SK-N-SH (cell line): ENCODE results near the gene CGN.

Experiments used
- ELF1 ChIP-seq: IDR thresholded peaks from 2 replicates; pipeline ENCODE4 v1.4.0; 2012
- EZH2phosphoT487 ChIP-seq: fragments of 200-600 bp; sonication (generic); IDR thresholded peaks from 2 replicates; pipeline ENCODE4 v1.6.1; 2017; ENCODE audit warnings: low read depth, mixed run types, mild to moderate bottlenecking, antibody characterized with exemption, moderate library complexity, borderline replicate concordance
- FOSL2 ChIP-seq: IDR thresholded peaks from 2 replicates; pipeline ENCODE4 v1.4.0; 2012; ENCODE audit warnings: low read depth, mild to moderate bottlenecking, moderate library complexity, borderline replicate concordance
- FOXJ3 ChIP-seq: sonication (generic); formaldehyde crosslinking; IDR thresholded peaks from 2 replicates; pipeline ENCODE4 v1.5.1; 2020; ENCODE audit warnings: mild to moderate bottlenecking, missing genetic modification reagents
- GABPA ChIP-seq: IDR thresholded peaks from 2 replicates; pipeline ENCODE4 v1.4.0; 2012; ENCODE audit warnings: low read depth, mild to moderate bottlenecking
- MXI1 ChIP-seq: IDR thresholded peaks from 2 replicates; pipeline ENCODE4 v1.6.1; 2012; ENCODE audit warnings: mild to moderate bottlenecking, low read depth, low read length, improper control_type of control experiment
- POLR2AphosphoS5 ChIP-seq: IDR thresholded peaks from 2 replicates; pipeline ENCODE4 v1.6.1; 2012; ENCODE audit warnings: low read depth, low read length
- RAD21 ChIP-seq: IDR thresholded peaks from 2 replicates; pipeline ENCODE4 v1.6.1; 2012; ENCODE audit warnings: mild to moderate bottlenecking, low read length
- RFX5 ChIP-seq: IDR thresholded peaks from 2 replicates; pipeline ENCODE4 v1.6.1; 2012; ENCODE audit warnings: mild to moderate bottlenecking, improper control_type of control experiment, low read length
- RXRA ChIP-seq: IDR thresholded peaks from 2 replicates; pipeline ENCODE4 v1.4.0; 2012; ENCODE audit warnings: low read depth, mild to moderate bottlenecking, borderline replicate concordance
- TF ChIP-seq, protein P1 (sequence below): fragments of 200-600 bp; sonication (generic); IDR thresholded peaks from 2 replicates; pipeline ENCODE4 v1.6.1; 2017; ENCODE audit warnings: antibody characterized with exemption, mild to moderate bottlenecking, moderate library complexity

DNA sequence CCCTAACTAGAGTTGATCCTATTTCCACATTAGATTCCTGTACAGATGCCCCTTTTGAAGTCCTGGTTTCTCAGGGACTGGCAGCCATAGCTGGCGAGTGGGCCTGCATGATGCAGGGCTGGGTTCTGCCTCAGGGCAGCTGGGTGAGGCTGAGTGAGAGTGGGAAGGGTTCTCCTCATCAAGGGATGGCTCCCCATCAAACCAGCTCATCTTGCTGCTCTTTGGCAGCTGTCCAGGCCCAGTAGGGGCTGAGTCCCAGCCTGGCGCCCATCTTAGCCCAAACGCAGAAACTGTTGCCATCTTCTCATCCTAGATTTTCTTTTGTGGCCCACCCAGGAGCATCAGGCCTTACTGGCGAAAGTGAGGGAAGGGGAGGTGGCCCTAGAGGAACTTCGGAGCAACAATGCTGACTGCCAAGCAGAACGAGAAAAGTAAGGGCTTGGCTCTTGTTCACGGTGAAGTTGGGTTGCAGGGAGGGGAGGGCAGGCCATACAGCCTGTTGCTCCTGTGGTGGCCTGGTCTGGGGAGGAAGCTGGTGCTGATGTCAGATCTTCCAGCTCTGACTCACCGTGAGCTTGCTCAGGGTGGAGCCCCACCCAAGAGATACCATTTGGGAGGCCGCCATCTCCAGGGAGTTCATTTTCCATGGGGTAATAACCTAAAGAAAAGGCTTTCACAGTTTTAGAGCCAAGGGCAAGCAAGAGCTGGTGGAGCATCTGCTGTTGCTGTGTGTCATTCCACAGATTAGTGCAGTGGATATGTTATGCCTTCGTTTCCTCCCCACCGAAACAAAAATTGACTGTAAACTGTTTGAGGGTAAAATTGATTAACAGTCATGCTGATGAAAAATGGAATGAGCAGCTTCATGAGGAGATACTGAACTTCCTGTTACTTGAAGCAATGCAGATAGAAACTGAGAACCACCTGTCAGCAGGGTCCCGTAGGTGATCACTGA is 63.7 kb downstream of the CGN start:
- TF ChIP-seq, protein P1, sequence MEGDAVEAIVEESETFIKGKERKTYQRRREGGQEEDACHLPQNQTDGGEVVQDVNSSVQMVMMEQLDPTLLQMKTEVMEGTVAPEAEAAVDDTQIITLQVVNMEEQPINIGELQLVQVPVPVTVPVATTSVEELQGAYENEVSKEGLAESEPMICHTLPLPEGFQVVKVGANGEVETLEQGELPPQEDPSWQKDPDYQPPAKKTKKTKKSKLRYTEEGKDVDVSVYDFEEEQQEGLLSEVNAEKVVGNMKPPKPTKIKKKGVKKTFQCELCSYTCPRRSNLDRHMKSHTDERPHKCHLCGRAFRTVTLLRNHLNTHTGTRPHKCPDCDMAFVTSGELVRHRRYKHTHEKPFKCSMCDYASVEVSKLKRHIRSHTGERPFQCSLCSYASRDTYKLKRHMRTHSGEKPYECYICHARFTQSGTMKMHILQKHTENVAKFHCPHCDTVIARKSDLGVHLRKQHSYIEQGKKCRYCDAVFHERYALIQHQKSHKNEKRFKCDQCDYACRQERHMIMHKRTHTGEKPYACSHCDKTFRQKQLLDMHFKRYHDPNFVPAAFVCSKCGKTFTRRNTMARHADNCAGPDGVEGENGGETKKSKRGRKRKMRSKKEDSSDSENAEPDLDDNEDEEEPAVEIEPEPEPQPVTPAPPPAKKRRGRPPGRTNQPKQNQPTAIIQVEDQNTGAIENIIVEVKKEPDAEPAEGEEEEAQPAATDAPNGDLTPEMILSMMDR, result no peak
- TF ChIP-seq RXRA (no peak), ELF1 (no peak), GABPA (no peak), MXI1 (no peak), EZH2phosphoT487 (no peak), RAD21 (no peak), FOSL2 (peak; percentile 55; the same call in 1 of the 2 replicates), RFX5 (no peak), FOXJ3 (CRISPR knock-in tag) (no peak), POLR2AphosphoS5 (no peak)
